Ascending aorta (tissue), 2 donors: ENCODE measurements around the gene SMPD3. TPM values are rescaled to one million over a fixed set of nuclear protein-coding genes. Genes with fewer than 3 reads are reported as not detected.

Experiments
- DNase-seq, 2 donors: peaks; one replicate each; pipeline ENCODE4 v3.0.0-alpha.2; 2019; ENCODE audit warnings: low spot score in 2 of 2
- H3K27ac ChIP-seq, 2 donors: fragments of 200-600 bp; sonication (generic); one replicate each; pipeline ENCODE4 v1.5.1; 2016 to 2017; ENCODE audit warnings: mild to moderate bottlenecking in 1 of 2
- H3K27me3 ChIP-seq: fragments of 200-600 bp; sonication (generic); one replicate; pipeline ENCODE4 v1.5.1; 2017
- H3K36me3 ChIP-seq, 2 donors: fragments of 200-600 bp; sonication (generic); one replicate each; pipeline ENCODE4 v1.5.1; 2016
- H3K4me1 ChIP-seq, 2 donors: fragments of 200-600 bp; sonication (generic); one replicate each; pipeline ENCODE4 v1.5.1; 2016 to 2017; ENCODE audit warnings: mild to moderate bottlenecking in 1 of 2
- H3K4me3 ChIP-seq, 2 donors: fragments of 200-600 bp; sonication (generic); one replicate each; pipeline ENCODE4 v1.5.1; 2016 to 2017; ENCODE audit warnings: mild to moderate bottlenecking in 1 of 2
- H3K9me3 ChIP-seq, 2 donors: fragments of 200-600 bp; sonication (generic); one replicate each; pipeline ENCODE4 v1.5.1; 2016
- CTCF ChIP-seq, 3 experiments: fragments of 200-600 bp in 2 of 3; fragments of 450-650 bp in 1 of 3; sonication (generic) in 2 of 3; IDR thresholded peaks; one replicate each; pipeline ENCODE4 v1.5.1; 2016 to 2019; ENCODE audit warnings: antibody characterized with exemption in 3 of 3, mild to moderate bottlenecking in 1 of 3, moderate library complexity in 1 of 3
- intact Hi-C: fragments of 100-400 bp; cut with DNase I; formaldehyde crosslinking; loops from one replicate; pipeline ENCODE4 v1.15.1; 2023
- total RNA-seq: library from RNA; depleted of rRNA; stranded (reverse); fragments of >200 nt; gene quantifications from one replicate; pipeline ENCODE4 v1.1.0, GENCODE V29; 2016

The SMPD3 gene
- total RNA-seq, 1 donor from 2014 or later, result not detected

GRCh38 chr16:68421076-68421475, 27.2 kb downstream of the SMPD3 start:
- Histone ChIP-seq H3K27me3 (no peaks in the 10 kb centered on the region), H3K9me3 (no peaks in the 10 kb centered on the region), H3K4me3 (no peak overlapping the region), H3K27ac (no peak overlapping the region), H3K36me3 (no peaks in the 10 kb centered on the region), H3K4me1 (no peaks in the 10 kb centered on the region)
- DNase-seq, result no peak
- intact Hi-C loops, result no loop called here
- no peak for TF ChIP-seq CTCF (IDR thresholded peaks at IDR 0.05)

- Histone ChIP-seq H3K36me3 (no peaks in the 10 kb centered on the region), H3K4me1 (no peaks in the 10 kb centered on the region), H3K4me3 (no peak overlapping the region), H3K27me3 (no peaks in the 10 kb centered on the region), H3K9me3 (no peaks in the 10 kb centered on the region), H3K27ac (no peak overlapping the region)
- intact Hi-C loops, result no loop called here
- no peak for TF ChIP-seq CTCF (IDR thresholded peaks at IDR 0.05)
- no peak for DNase-seq
Measured at GRCh38 chr16:68420366-68420942, 27.9 kb downstream of the SMPD3 start.

- H3K27ac ChIP-seq, result no peak overlapping the region
- no peak for TF ChIP-seq CTCF (IDR thresholded peaks at IDR 0.05)
- H3K4me3 ChIP-seq, result no peak overlapping the region
- no peak for DNase-seq
- no peaks in the 10 kb centered on the region for H3K4me1 ChIP-seq
- no peaks in the 10 kb centered on the region for H3K36me3 ChIP-seq
- intact Hi-C loops, result no loop called here
- no peaks in the 10 kb centered on the region for H3K9me3 ChIP-seq
- H3K27me3 ChIP-seq, result no peaks in the 10 kb centered on the region
Measured at GRCh38 chr16:68417711-68418301, 30.5 kb downstream of the SMPD3 start.

GRCh38 chr16:68416057-68417046, 32.0 kb downstream of the SMPD3 start:
- Histone ChIP-seq H3K27me3 (no peaks in the 10 kb centered on the region), H3K36me3 (no peaks in the 10 kb centered on the region), H3K27ac (no peak overlapping the region), H3K4me1 (no peaks in the 10 kb centered on the region), H3K4me3 (no peak overlapping the region), H3K9me3 (no peaks in the 10 kb centered on the region)
- intact Hi-C loops, result no loop called here
- TF ChIP-seq CTCF (IDR thresholded peaks at IDR 0.05), result no peak
- DNase-seq, result no peak

- H3K36me3 ChIP-seq, result no peaks in the 10 kb centered on the region
- H3K27me3 ChIP-seq, result no peaks in the 10 kb centered on the region
- H3K4me3 ChIP-seq, result no peak overlapping the region
- DNase-seq, result no peak
- intact Hi-C loops, result no loop called here
- no peak overlapping the region for H3K27ac ChIP-seq
- no peak for TF ChIP-seq CTCF (IDR thresholded peaks at IDR 0.05)
- no peaks in the 10 kb centered on the region for H3K4me1 ChIP-seq
- no peaks in the 10 kb centered on the region for H3K9me3 ChIP-seq
Measured at GRCh38 chr16:68414581-68414980, 33.7 kb downstream of the SMPD3 start.
